ENCODE data around the gene PARD3B.

Gene PARD3B

GRCh38 chr2:205556841-205557539 is 1011.7 kb downstream of the PARD3B start:
- DNase-seq (ENCODE audit: low read depth, low spot score): no peak

GRCh38 chr2:205557873-205558272 is 1012.6 kb downstream of the PARD3B start:
- no peak for DNase-seq (ENCODE audit: low read depth, low spot score)
- no peak overlapping the region for H3K4me3 ChIP-seq (ENCODE audit: low read length)

More at GRCh38 chr2:205556841-205557539, 1011.7 kb downstream of the PARD3B start:
- no peak overlapping the region for H3K4me3 ChIP-seq (ENCODE audit: low read length)

- DNase-seq (ENCODE audit: low read depth, low spot score): no peak
- no peak overlapping the region for H3K4me3 ChIP-seq (ENCODE audit: low read length)
Measured at GRCh38 chr2:205561441-205561840, 1016.2 kb downstream of the PARD3B start.

GRCh38 chr2:205563646-205564045 is 1018.4 kb downstream of the PARD3B start:
- peak; percentile 16 for DNase-seq (ENCODE audit: low read depth, low spot score)
- H3K4me3 ChIP-seq (ENCODE audit: low read length): no peak overlapping the region

- DNase-seq (ENCODE audit: low read depth, low spot score): no peak
- no peak overlapping the region for H3K4me3 ChIP-seq (ENCODE audit: low read length)
Measured at GRCh38 chr2:205564346-205565141, 1019.3 kb downstream of the PARD3B start.

GRCh38 chr2:205565142-205565522 is 1019.9 kb downstream of the PARD3B start:
- no peak overlapping the region for H3K4me3 ChIP-seq (ENCODE audit: low read length)
- no peak for DNase-seq (ENCODE audit: low read depth, low spot score)

GRCh38 chr2:205566606-205567168 is 1021.4 kb downstream of the PARD3B start:
- no peak for DNase-seq (ENCODE audit: low read depth, low spot score)
- H3K4me3 ChIP-seq (ENCODE audit: low read length): no peak overlapping the region

- no peak for DNase-seq (ENCODE audit: low read depth, low spot score)
- H3K4me3 ChIP-seq (ENCODE audit: low read length): no peak overlapping the region
Measured at GRCh38 chr2:205568620-205569019, 1023.3 kb downstream of the PARD3B start.

- DNase-seq (ENCODE audit: low read depth, low spot score): no peak
- H3K4me3 ChIP-seq (ENCODE audit: low read length): no peak overlapping the region
Measured at GRCh38 chr2:205570648-205571047, 1025.4 kb downstream of the PARD3B start.

GRCh38 chr2:205571360-205571959 is 1026.2 kb downstream of the PARD3B start:
- DNase-seq (ENCODE audit: low read depth, low spot score): no peak
- no peak overlapping the region for H3K4me3 ChIP-seq (ENCODE audit: low read length)

GRCh38 chr2:205574001-205574400 is 1028.7 kb downstream of the PARD3B start:
- H3K4me3 ChIP-seq (ENCODE audit: low read length): no peak overlapping the region
- DNase-seq (ENCODE audit: low read depth, low spot score): no peak

- H3K4me3 ChIP-seq (ENCODE audit: low read length): no peak overlapping the region
Measured at GRCh38 chr2:205579335-205579734, 1034.1 kb downstream of the PARD3B start.

GRCh38 chr2:205580212-205580987 is 1035.1 kb downstream of the PARD3B start:
- no peak for DNase-seq (ENCODE audit: low read depth, low spot score)
- no peak overlapping the region for H3K4me3 ChIP-seq (ENCODE audit: low read length)

More at GRCh38 chr2:205579335-205579734, 1034.1 kb downstream of the PARD3B start:
- DNase-seq (ENCODE audit: low read depth, low spot score): no peak

GRCh38 chr2:205582366-205582765 is 1037.1 kb downstream of the PARD3B start:
- no peak for DNase-seq (ENCODE audit: low read depth, low spot score)
- no peak overlapping the region for H3K4me3 ChIP-seq (ENCODE audit: low read length)

- DNase-seq (ENCODE audit: low read depth, low spot score): no peak
- no peak overlapping the region for H3K4me3 ChIP-seq (ENCODE audit: low read length)
Measured at GRCh38 chr2:205585449-205586383, 1040.4 kb downstream of the PARD3B start.

- DNase-seq (ENCODE audit: low read depth, low spot score): no peak
Measured at GRCh38 chr2:205586626-205587025, 1041.4 kb downstream of the PARD3B start.

GRCh38 chr2:205589479-205589878 is 1044.2 kb downstream of the PARD3B start:
- DNase-seq (ENCODE audit: low read depth, low spot score): no peak
- no peak overlapping the region for H3K4me3 ChIP-seq (ENCODE audit: low read length)

More at GRCh38 chr2:205586626-205587025, 1041.4 kb downstream of the PARD3B start:
- no peak overlapping the region for H3K4me3 ChIP-seq (ENCODE audit: low read length)

- no peak for DNase-seq (ENCODE audit: low read depth, low spot score)
- H3K4me3 ChIP-seq (ENCODE audit: low read length): no peak overlapping the region
Measured at GRCh38 chr2:205590759-205591158, 1045.5 kb downstream of the PARD3B start.
